ENCODE measurements around the gene FN1. TPM values are rescaled to one million over a fixed set of nuclear protein-coding genes. Genes with fewer than 3 reads are reported as not detected.

FN1 gene
- total RNA-seq, 2 experiments from 2014 or later = 0.29 to 0.30 TPM

- H3K27ac Mint-ChIP-seq = no peak overlapping the region
- no peaks in the 10 kb centered on the region for H3K9me3 Mint-ChIP-seq
- no peaks in the 10 kb centered on the region for H3K27me3 Mint-ChIP-seq
- peaks cover 39% of the 10 kb centered on the region for H3K36me3 Mint-ChIP-seq
- DNase-seq = no peak
- no peak overlapping the region for H3K4me3 Mint-ChIP-seq
- peaks cover 5% of the 10 kb centered on the region for H3K4me1 Mint-ChIP-seq
Measured at GRCh38 chr2:215355801-215356200, 80.1 kb downstream of the FN1 start.

GRCh38 chr2:215354771-215355695 lies 80.8 kb downstream of the FN1 start:
- H3K4me1 Mint-ChIP-seq = peaks cover 5% of the 10 kb centered on the region
- no peak overlapping the region for H3K27ac Mint-ChIP-seq
- no peaks in the 10 kb centered on the region for H3K27me3 Mint-ChIP-seq
- H3K4me3 Mint-ChIP-seq = no peak overlapping the region
- peaks cover 45% of the 10 kb centered on the region for H3K36me3 Mint-ChIP-seq
- DNase-seq = no peak
- no peaks in the 10 kb centered on the region for H3K9me3 Mint-ChIP-seq

DNA sequence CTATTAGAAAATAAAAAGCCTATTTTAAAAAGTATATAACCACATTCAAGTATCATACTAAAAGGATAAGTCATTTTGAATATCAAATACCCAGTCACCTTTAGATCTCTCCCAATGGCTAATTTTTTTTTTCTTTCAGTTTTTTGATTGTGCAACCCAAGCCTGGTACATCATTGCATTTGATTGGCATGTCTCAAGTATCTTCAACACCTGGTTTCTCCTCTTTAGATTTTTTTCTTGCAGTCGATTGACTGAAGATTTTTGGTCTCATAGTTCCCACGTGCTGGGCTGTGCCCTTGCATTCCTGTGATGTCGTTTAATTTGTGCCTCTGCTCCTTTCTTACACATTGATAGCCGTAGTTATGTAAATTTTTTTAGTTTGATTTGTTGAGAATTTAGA lies 83.3 kb downstream of the FN1 start:
- DNase-seq = no peak
- Mint-ChIP-seq H3K9me3 (no peaks in the 10 kb centered on the region), H3K4me1 (peaks cover 3% of the 10 kb centered on the region), H3K4me3 (no peak overlapping the region), H3K27me3 (no peaks in the 10 kb centered on the region), H3K27ac (no peak overlapping the region), H3K36me3 (peaks cover 58% of the 10 kb centered on the region)

DNA sequence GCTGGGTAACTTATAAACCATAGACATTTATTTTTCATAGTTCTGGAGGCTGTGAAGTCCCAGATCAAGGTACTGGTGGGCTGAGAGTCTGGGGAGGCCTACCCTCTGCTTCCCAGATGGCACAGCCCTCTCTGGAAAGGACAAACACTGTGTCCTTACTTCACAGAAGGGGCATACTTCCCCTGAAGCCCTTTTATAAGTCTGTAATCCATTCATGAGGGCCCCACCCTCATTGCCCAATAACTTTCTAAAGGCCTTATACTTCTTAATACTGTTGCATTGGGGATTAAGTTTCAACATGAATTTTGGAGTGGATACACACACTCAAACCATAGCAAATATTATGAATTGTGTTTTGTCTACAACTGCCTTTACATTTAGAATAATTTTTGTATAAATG lies 88.0 kb downstream of the FN1 start:
- Mint-ChIP-seq H3K9me3 (no peaks in the 10 kb centered on the region), H3K36me3 (peaks cover 64% of the 10 kb centered on the region), H3K4me3 (no peak overlapping the region), H3K27me3 (no peaks in the 10 kb centered on the region), H3K4me1 (no peaks in the 10 kb centered on the region), H3K27ac (no peak overlapping the region)
- no peak for DNase-seq

GRCh38 chr2:215338883-215339679 lies 96.8 kb downstream of the FN1 start:
- peaks cover 44% of the 10 kb centered on the region for H3K36me3 Mint-ChIP-seq
- no peaks in the 10 kb centered on the region for H3K27me3 Mint-ChIP-seq
- DNase-seq = no peak
- no peaks in the 10 kb centered on the region for H3K4me1 Mint-ChIP-seq
- H3K27ac Mint-ChIP-seq = no peak overlapping the region
- no peak overlapping the region for H3K4me3 Mint-ChIP-seq
- no peaks in the 10 kb centered on the region for H3K9me3 Mint-ChIP-seq

GRCh38 chr2:215332872-215333595 lies 102.8 kb downstream of the FN1 start:
- H3K36me3 Mint-ChIP-seq = peaks cover 53% of the 10 kb centered on the region
- no peaks in the 10 kb centered on the region for H3K27me3 Mint-ChIP-seq
- H3K27ac Mint-ChIP-seq = no peak overlapping the region
- H3K4me3 Mint-ChIP-seq = no peak overlapping the region
- H3K9me3 Mint-ChIP-seq = no peaks in the 10 kb centered on the region
- H3K4me1 Mint-ChIP-seq = peaks cover 23% of the 10 kb centered on the region
- no peak for DNase-seq

DNA sequence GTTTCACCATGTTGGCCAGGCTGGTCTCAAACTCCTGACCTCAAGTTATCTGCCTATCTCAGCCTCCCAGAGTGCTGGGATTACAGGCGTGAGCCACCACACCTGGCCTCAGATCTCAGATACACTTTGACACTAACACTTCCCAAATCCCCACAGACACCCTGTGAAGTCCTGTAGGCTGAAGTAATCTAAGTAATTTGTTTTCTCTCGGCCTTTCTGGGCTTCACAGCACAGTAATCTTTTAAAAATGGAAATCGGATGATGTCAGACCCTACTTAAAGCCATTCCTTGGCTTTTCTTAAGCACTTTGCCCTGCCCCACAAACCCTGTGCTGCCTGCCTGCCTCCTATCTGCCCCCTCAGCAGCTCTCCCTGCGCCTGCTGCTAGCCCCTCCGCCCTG lies 107.8 kb downstream of the FN1 start:
- no peak overlapping the region for H3K27ac Mint-ChIP-seq
- no peaks in the 10 kb centered on the region for H3K9me3 Mint-ChIP-seq
- no peak for DNase-seq
- no peak overlapping the region for H3K4me3 Mint-ChIP-seq
- peaks cover 65% of the 10 kb centered on the region for H3K36me3 Mint-ChIP-seq
- no peaks in the 10 kb centered on the region for H3K27me3 Mint-ChIP-seq
- peaks cover 40% of the 10 kb centered on the region for H3K4me1 Mint-ChIP-seq

- Mint-ChIP-seq H3K4me3 (no peak overlapping the region), H3K36me3 (peaks cover 62% of the 10 kb centered on the region), H3K4me1 (peaks cover 42% of the 10 kb centered on the region), H3K9me3 (no peaks in the 10 kb centered on the region), H3K27ac (no peak overlapping the region), H3K27me3 (no peaks in the 10 kb centered on the region)
- no peak for DNase-seq
Measured at GRCh38 chr2:215324811-215325210, 111.1 kb downstream of the FN1 start.

GRCh38 chr2:215320679-215321078 lies 115.2 kb downstream of the FN1 start:
- peak overlapping the region; percentile 28 for H3K27ac Mint-ChIP-seq
- DNase-seq = no peak
- H3K4me3 Mint-ChIP-seq = no peak overlapping the region
- no peaks in the 10 kb centered on the region for H3K27me3 Mint-ChIP-seq
- peaks cover 36% of the 10 kb centered on the region for H3K4me1 Mint-ChIP-seq
- no peaks in the 10 kb centered on the region for H3K9me3 Mint-ChIP-seq
- peaks cover 55% of the 10 kb centered on the region for H3K36me3 Mint-ChIP-seq

GRCh38 chr2:215320102-215320501 lies 115.8 kb downstream of the FN1 start:
- Mint-ChIP-seq H3K36me3 (peaks cover 59% of the 10 kb centered on the region), H3K27ac (no peak overlapping the region), H3K9me3 (no peaks in the 10 kb centered on the region), H3K27me3 (no peaks in the 10 kb centered on the region), H3K4me3 (no peak overlapping the region), H3K4me1 (peaks cover 36% of the 10 kb centered on the region)
- no peak for DNase-seq

DNA sequence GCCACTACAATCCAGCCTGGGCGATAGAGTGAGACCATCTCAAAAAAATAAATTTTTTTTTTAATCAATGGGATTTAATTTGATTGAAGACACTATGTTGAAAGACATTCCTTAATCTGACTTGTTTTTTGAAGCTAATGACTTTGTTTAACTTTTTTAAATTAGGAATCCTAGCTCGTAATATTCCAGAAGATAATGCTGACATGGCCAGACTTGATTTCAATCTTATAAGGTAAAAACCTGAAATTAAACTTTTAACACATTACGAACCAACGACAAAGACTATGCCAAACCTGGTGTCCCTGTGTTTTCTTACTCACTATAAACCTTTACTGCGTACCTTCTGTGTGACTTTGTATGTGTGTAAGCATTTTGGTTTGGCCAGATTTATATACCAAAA lies 116.4 kb downstream of the FN1 start:
- H3K4me3 Mint-ChIP-seq = no peak overlapping the region

DNA sequence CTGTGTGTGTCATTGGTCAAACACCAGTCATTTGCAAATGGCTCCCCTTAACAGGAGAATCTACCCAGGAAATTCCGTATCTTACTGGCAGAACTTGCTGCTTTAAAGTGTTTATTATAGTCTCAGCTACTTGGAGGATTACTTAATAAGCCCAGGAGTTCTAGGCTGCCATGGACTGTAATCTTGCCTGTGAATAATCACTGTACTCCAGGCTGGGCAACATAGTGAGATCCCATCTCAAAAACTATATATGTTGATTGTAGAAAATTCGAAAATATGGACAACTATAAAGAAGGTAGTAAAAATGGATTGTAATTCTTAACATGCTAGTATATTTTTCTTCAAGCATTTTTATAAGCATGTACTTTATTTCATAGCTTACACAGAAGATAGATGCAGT lies 119.5 kb downstream of the FN1 start:
- Mint-ChIP-seq H3K27me3 (no peaks in the 10 kb centered on the region), H3K4me1 (peaks cover 39% of the 10 kb centered on the region), H3K4me3 (peak overlapping the region; percentile 32), H3K27ac (peak overlapping the region; percentile 23), H3K36me3 (peaks cover 65% of the 10 kb centered on the region), H3K9me3 (no peaks in the 10 kb centered on the region)
- no peak for DNase-seq

More for the DNA sequence above, 116.4 kb downstream of the FN1 start:
- DNase-seq = no peak
- Mint-ChIP-seq H3K36me3 (peaks cover 62% of the 10 kb centered on the region), H3K27ac (no peak overlapping the region), H3K27me3 (no peaks in the 10 kb centered on the region), H3K4me1 (peaks cover 37% of the 10 kb centered on the region), H3K9me3 (no peaks in the 10 kb centered on the region)

GRCh38 chr2:215315301-215315700 lies 120.6 kb downstream of the FN1 start:
- H3K4me1 Mint-ChIP-seq = peaks cover 34% of the 10 kb centered on the region
- no peak for DNase-seq
- no peaks in the 10 kb centered on the region for H3K27me3 Mint-ChIP-seq
- H3K4me3 Mint-ChIP-seq = peak overlapping the region; percentile 32
- peaks cover 58% of the 10 kb centered on the region for H3K36me3 Mint-ChIP-seq
- H3K9me3 Mint-ChIP-seq = no peaks in the 10 kb centered on the region
- no peak overlapping the region for H3K27ac Mint-ChIP-seq

- no peaks in the 10 kb centered on the region for H3K27me3 Mint-ChIP-seq
- H3K27ac Mint-ChIP-seq = no peak overlapping the region
- peak overlapping the region; percentile 94 for H3K4me3 Mint-ChIP-seq
- peaks cover 31% of the 10 kb centered on the region for H3K4me1 Mint-ChIP-seq
- DNase-seq = no peak
- no peaks in the 10 kb centered on the region for H3K9me3 Mint-ChIP-seq
- peaks cover 54% of the 10 kb centered on the region for H3K36me3 Mint-ChIP-seq
Measured at GRCh38 chr2:215314896-215315295, 121.0 kb downstream of the FN1 start.

DNA sequence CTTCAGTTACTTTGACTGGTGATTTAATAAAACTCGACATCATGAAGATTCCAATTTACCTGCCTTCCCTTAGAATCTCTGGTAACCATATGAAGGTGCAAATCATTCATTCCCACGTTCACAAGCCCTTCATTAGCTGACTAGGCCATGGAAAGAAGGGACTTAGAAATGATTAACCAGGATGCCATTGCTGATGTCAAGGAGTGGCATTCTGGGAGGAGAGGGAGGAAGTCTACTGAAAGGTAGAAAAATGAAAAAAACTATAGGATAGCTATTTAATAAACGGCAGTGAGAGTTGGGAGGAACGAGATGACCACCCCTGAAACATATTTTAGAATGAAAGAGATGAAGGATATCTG lies 122.6 kb downstream of the FN1 start:
- no peak for DNase-seq
- H3K27me3 Mint-ChIP-seq = no peaks in the 10 kb centered on the region
- H3K4me1 Mint-ChIP-seq = peaks cover 31% of the 10 kb centered on the region
- peak overlapping the region; percentile 94 for H3K4me3 Mint-ChIP-seq
- peaks cover 46% of the 10 kb centered on the region for H3K36me3 Mint-ChIP-seq
- H3K9me3 Mint-ChIP-seq = no peaks in the 10 kb centered on the region
- H3K27ac Mint-ChIP-seq = peak overlapping the region; percentile 96
